A673 (cell line): ENCODE results near the gene SCG3. TPM values are rescaled to one million over a fixed set of nuclear protein-coding genes. Genes with fewer than 3 reads are reported as not detected.

Source experiments
- BruUV-seq: library from RNA; stranded (reverse); fragments of 400-500 nt; replicated peaks from 2 replicates; lab custom pipeline; 2021; lab: Mats Ljungman, UMichigan
- CTCF ChIA-PET: fragments of 300-600 bp; sonication (Branson Sonifier 250); formaldehyde crosslinking; loops from one replicate; lab custom pipeline; 2022; ENCODE audit warnings: antibody characterized with exemption; lab: Charles Lee
- POLR2A ChIA-PET: fragments of 300-600 bp; sonication (Branson Sonifier 250); formaldehyde crosslinking; loops from one replicate; lab custom pipeline; 2022; ENCODE audit warnings: antibody characterized with exemption; ENCODE audit not compliant: low non-redundant PET; lab: Charles Lee
- DNase-seq: peaks from one replicate; pipeline ENCODE4 v3.0.0-alpha.2; 2015; ENCODE audit warnings: low spot score
- H3K27ac ChIP-seq: fragments of 200-600 bp; sonication (generic); 2 replicates; pipeline ENCODE4 v1.5.1; 2016; ENCODE audit warnings: mixed run types, low read depth, mild to moderate bottlenecking, mixed read lengths, antibody characterized with exemption, low read length; ENCODE audit not compliant: poor library complexity, severe bottlenecking
- H3K27me3 ChIP-seq: fragments of 200-600 bp; sonication (generic); replicated peaks from 2 replicates; pipeline ENCODE4 v1.6.1; 2017; ENCODE audit warnings: mixed run types, low read depth, mild to moderate bottlenecking, mixed read lengths, antibody characterized with exemption, low read length; ENCODE audit not compliant: insufficient read depth, poor library complexity
- H3K36me3 ChIP-seq: fragments of 200-600 bp; sonication (generic); 2 replicates; pipeline ENCODE4 v1.6.1; 2016; ENCODE audit warnings: mixed run types, mild to moderate bottlenecking, mixed read lengths, antibody characterized with exemption, low read length; ENCODE audit not compliant: insufficient read depth, poor library complexity, severe bottlenecking
- H3K4me1 ChIP-seq: fragments of 200-600 bp; sonication (generic); 2 replicates; pipeline ENCODE4 v1.6.1; 2017; ENCODE audit warnings: mixed run types, mild to moderate bottlenecking, mixed read lengths, antibody characterized with exemption, low read length; ENCODE audit not compliant: insufficient read depth, poor library complexity, severe bottlenecking
- H3K4me3 ChIP-seq: fragments of 200-600 bp; sonication (generic); 2 replicates; pipeline ENCODE4 v1.5.1; 2016; ENCODE audit warnings: low read depth, mixed run types, mild to moderate bottlenecking, mixed read lengths, low read length; ENCODE audit not compliant: poor library complexity, severe bottlenecking
- H3K9me3 ChIP-seq: fragments of 200-600 bp; sonication (generic); 2 replicates; pipeline ENCODE4 v1.6.1; 2016; ENCODE audit warnings: mixed run types, low read depth, mild to moderate bottlenecking, mixed read lengths, antibody characterized with exemption, low read length; ENCODE audit not compliant: poor library complexity, severe bottlenecking
- CTCF ChIP-seq: fragments of 300-800, 200-600 bp; sonication (generic); conservative IDR thresholded peaks from 2 replicates; pipeline ENCODE4 v1.5.1; 2017; ENCODE audit warnings: low read depth, mild to moderate bottlenecking, antibody characterized with exemption, low read length, moderate library complexity, mixed read lengths
- EZH2 ChIP-seq: fragments of 200-600 bp; sonication (generic); IDR thresholded peaks from 2 replicates; pipeline ENCODE4 v1.6.1; 2017; ENCODE audit warnings: borderline replicate concordance, low read depth, mild to moderate bottlenecking, mixed read lengths, antibody characterized with exemption, low read length; ENCODE audit not compliant: poor library complexity, severe bottlenecking
- intact Hi-C: fragments of 100-400 bp; cut with micrococcal nuclease; formaldehyde crosslinking; loops from one replicate; pipeline ENCODE4 v1.10.0; 2022; ENCODE audit not compliant: unreplicated experiment
- total RNA-seq: library from RNA; stranded (reverse); gene quantifications from 2 replicates; pipeline ENCODE4 v1.2.3, GENCODE V29; 2021

SCG3 gene
- total RNA-seq, 1 experiment from 2014 or later, result 0.21 TPM

- Histone ChIP-seq H3K4me3 (no peak overlapping the region), H3K27ac (no peak overlapping the region), H3K36me3 (no peaks in the 10 kb centered on the region), H3K9me3 (no peaks in the 10 kb centered on the region), H3K27me3 (peaks cover 28% of the 10 kb centered on the region), H3K4me1 (no peaks in the 10 kb centered on the region)
- ChIA-PET CTCF (no interaction called here), POLR2A (no interaction called here)
- TF ChIP-seq EZH2 (no peak), CTCF (no peak)
- intact Hi-C loops, result no loop called here
- no TSS peak for BruUV-seq
- no peak for DNase-seq
Observed at GRCh38 chr15:51678096-51678495, 3.2 kb upstream of the SCG3 start.

- intact Hi-C loops, result no loop called here
- TF ChIP-seq CTCF, result no peak
- TF ChIP-seq EZH2, result no peak
- no TSS peak for BruUV-seq
- no peak overlapping the region for H3K4me3 ChIP-seq
- no peaks in the 10 kb centered on the region for H3K9me3 ChIP-seq
- H3K4me1 ChIP-seq, result no peaks in the 10 kb centered on the region
- H3K27ac ChIP-seq, result no peak overlapping the region
- ChIA-PET POLR2A (no interaction called here), CTCF (no interaction called here)
- no peaks in the 10 kb centered on the region for H3K36me3 ChIP-seq
- peaks cover 42% of the 10 kb centered on the region for H3K27me3 ChIP-seq
- DNase-seq, result no peak
Observed at GRCh38 chr15:51680321-51680720, 982 bp upstream of the SCG3 start.

- TF ChIP-seq CTCF, result no peak
- TF ChIP-seq EZH2, result no peak
- ChIA-PET POLR2A (no interaction called here), CTCF (no interaction called here)
- no peaks in the 10 kb centered on the region for H3K4me1 ChIP-seq
- H3K27ac ChIP-seq, result no peak overlapping the region
- DNase-seq, result no peak
- H3K27me3 ChIP-seq, result peaks cover 71% of the 10 kb centered on the region
- no peak overlapping the region for H3K4me3 ChIP-seq
- BruUV-seq, result no TSS peak
- no peaks in the 10 kb centered on the region for H3K9me3 ChIP-seq
- H3K36me3 ChIP-seq, result no peaks in the 10 kb centered on the region
- intact Hi-C loops, result no loop called here
Observed at GRCh38 chr15:51687565-51687964, 6.3 kb downstream of the SCG3 start.
